GM12891 (cell line): ENCODE data around the gene PDIA5.

Experiments used
- DNase-seq: peaks from one replicate; pipeline ENCODE4 v3.0.0; 2011; ENCODE audit warnings: low spot score; ENCODE audit not compliant: insufficient read length
- FAIRE-seq: peaks from 2 replicates; lab custom pipeline; 2011; peaks lifted over from hg19 to GRCh38; lab: Jason Lieb, UNC
- PAX5 ChIP-seq: IDR thresholded peaks from 2 replicates; pipeline ENCODE4 v1.6.1; 2011; ENCODE audit warnings: low read length, moderate library complexity, mild to moderate bottlenecking; ENCODE audit not compliant: insufficient read depth, severe bottlenecking
- POLR2A ChIP-seq: IDR thresholded peaks from 2 replicates; pipeline ENCODE4 v1.6.1; 2011; ENCODE audit warnings: low read depth, low read length, control low read depth
- POLR2AphosphoS5 ChIP-seq: IDR thresholded peaks from 2 replicates; pipeline ENCODE4 v1.6.1; 2011; ENCODE audit warnings: low read depth, low read length, control low read depth
- POU2F2 ChIP-seq: IDR thresholded peaks from 2 replicates; pipeline ENCODE4 v1.6.1; 2011; ENCODE audit warnings: low read depth, mild to moderate bottlenecking, control low read depth, low read length, moderate library complexity
- SPI1 ChIP-seq: IDR thresholded peaks from 2 replicates; pipeline ENCODE4 v1.6.1; 2011; ENCODE audit warnings: low read depth, low read length, control low read depth
- TAF1 ChIP-seq: IDR thresholded peaks from 2 replicates; pipeline ENCODE4 v1.6.1; 2011; ENCODE audit warnings: low read depth, low read length, control low read depth

The PDIA5 gene

GRCh38 chr3:123155471-123156011 lies 88.7 kb downstream of the PDIA5 start:
- FAIRE-seq (no peak), DNase-seq (no peak)
- no peak for TF ChIP-seq POU2F2
- TF ChIP-seq SPI1, result no peak
- no peak for TF ChIP-seq TAF1
- TF ChIP-seq POLR2AphosphoS5, result no peak
- TF ChIP-seq POLR2A, result no peak
- TF ChIP-seq PAX5, result no peak

- DNase-seq (no peak), FAIRE-seq (no peak)
- TF ChIP-seq POLR2A (no peak), POU2F2 (no peak), POLR2AphosphoS5 (no peak), SPI1 (no peak), TAF1 (no peak)
Observed at GRCh38 chr3:123156276-123156995, 89.6 kb downstream of the PDIA5 start.

GRCh38 chr3:123157209-123157597 lies 90.4 kb downstream of the PDIA5 start:
- TF ChIP-seq POLR2AphosphoS5 (no peak), SPI1 (no peak), POLR2A (no peak), TAF1 (no peak), PAX5 (no peak), POU2F2 (no peak)
- FAIRE-seq (no peak), DNase-seq (no peak)

- TF ChIP-seq POLR2AphosphoS5 (no peak), TAF1 (no peak), POU2F2 (no peak), POLR2A (no peak), PAX5 (no peak), SPI1 (no peak)
- no peak for FAIRE-seq
- no peak for DNase-seq
Observed at GRCh38 chr3:123157598-123158287, 90.9 kb downstream of the PDIA5 start.

GRCh38 chr3:123158330-123158729 lies 91.5 kb downstream of the PDIA5 start:
- no peak for DNase-seq
- TF ChIP-seq POLR2A (no peak), PAX5 (no peak), TAF1 (no peak), POLR2AphosphoS5 (no peak), SPI1 (no peak), POU2F2 (no peak)
- FAIRE-seq, result no peak

GRCh38 chr3:123158899-123159390 lies 92.1 kb downstream of the PDIA5 start:
- TF ChIP-seq POLR2AphosphoS5 (no peak), TAF1 (no peak), POU2F2 (no peak), SPI1 (no peak), POLR2A (no peak), PAX5 (no peak)
- no peak for DNase-seq
- no peak for FAIRE-seq

- FAIRE-seq (no peak), DNase-seq (no peak)
- TF ChIP-seq SPI1, result no peak
- no peak for TF ChIP-seq POLR2AphosphoS5
- TF ChIP-seq POLR2A, result no peak
- TF ChIP-seq POU2F2, result no peak
- TF ChIP-seq PAX5, result no peak
- TF ChIP-seq TAF1, result no peak
Observed at GRCh38 chr3:123159926-123160635, 93.3 kb downstream of the PDIA5 start.

- FAIRE-seq (no peak), DNase-seq (no peak)
- TF ChIP-seq SPI1, result no peak
- TF ChIP-seq PAX5, result no peak
- no peak for TF ChIP-seq POLR2A
- TF ChIP-seq POU2F2, result no peak
- TF ChIP-seq TAF1, result no peak
- TF ChIP-seq POLR2AphosphoS5, result no peak
Observed at GRCh38 chr3:123161167-123161566, 94.3 kb downstream of the PDIA5 start.

GRCh38 chr3:123163141-123163540 lies 96.3 kb downstream of the PDIA5 start:
- FAIRE-seq (no peak), DNase-seq (no peak)
- TF ChIP-seq POLR2A (no peak), POLR2AphosphoS5 (no peak), TAF1 (no peak), PAX5 (no peak), POU2F2 (no peak), SPI1 (no peak)
